CD14-positive monocyte (primary cell): Measurements from ENCODE around the gene UBD. TPM values are rescaled to one million over a fixed set of nuclear protein-coding genes. Genes with fewer than 3 reads are reported as not detected.
A peak's percentile ranks its signal among the peaks of the same experiment; 100 is the strongest.

ENCODE experiments used
- DNase-seq, 3 donors: peaks; one replicate each; pipeline ENCODE4 v3.0.0-alpha.2; 2011 to 2022
- H2AFZ ChIP-seq: 2 replicates; pipeline ENCODE4 v1.6.0; 2012; ENCODE audit warnings: mild to moderate bottlenecking, low read depth, low read length, inconsistent platforms; ENCODE audit not compliant: insufficient read depth, poor library complexity, severe bottlenecking
- H3K27ac ChIP-seq, 2 donors: 1 replicate in 1 of 2; 2 replicates in 1 of 2; pipeline ENCODE4 v1.5.1; 2012 to 2013; ENCODE audit warnings: low read length in 2 of 2, control low read depth in 1 of 2, inconsistent platforms in 1 of 2, low read depth in 1 of 2, mild to moderate bottlenecking in 1 of 2
- H3K27me3 ChIP-seq, 2 donors: one replicate each; pipeline versions ENCODE4 v1.6.0 to v1.6.1; 2011 to 2013; ENCODE audit warnings: low read length in 2 of 2; ENCODE audit not compliant: control insufficient read depth in 2 of 2, insufficient read depth in 2 of 2
- H3K36me3 ChIP-seq, 2 donors: replicated peaks in 1 of 2; 1 replicate in 1 of 2; 2 replicates in 1 of 2; pipeline versions ENCODE4 v1.5.1 to v1.6.1; 2012 to 2013; ENCODE audit warnings: low read length in 2 of 2, control low read depth in 1 of 2, inconsistent platforms in 1 of 2, mild to moderate bottlenecking in 1 of 2; ENCODE audit not compliant: insufficient read depth in 2 of 2, control insufficient read depth in 1 of 2
- H3K4me1 ChIP-seq, 2 donors: 1 replicate in 1 of 2; 2 replicates in 1 of 2; pipeline versions ENCODE4 v1.5.1 to v1.6.1; 2012 to 2013; ENCODE audit warnings: low read length in 2 of 2, control low read depth in 1 of 2, inconsistent platforms in 1 of 2, mild to moderate bottlenecking in 1 of 2, moderate library complexity in 1 of 2; ENCODE audit not compliant: insufficient read depth in 2 of 2, control insufficient read depth in 1 of 2
- H3K4me2 ChIP-seq: replicated peaks from 2 replicates; pipeline ENCODE3; 2012; ENCODE audit warnings: low read length, moderate library complexity, mild to moderate bottlenecking; ENCODE audit not compliant: poor library complexity, severe bottlenecking; ENCODE audit errors: extremely low read depth
- H3K4me3 ChIP-seq, 3 experiments: fragments of 200-600 bp in 1 of 3; sonication (generic) in 1 of 3; replicated peaks in 1 of 3; 1 replicate in 2 of 3; 2 replicates in 1 of 3; pipeline ENCODE4 v1.5.1; 2011 to 2013; ENCODE audit warnings: low read length in 3 of 3, mild to moderate bottlenecking in 3 of 3, control low read depth in 2 of 3, low read depth in 2 of 3, inconsistent platforms in 1 of 3, moderate library complexity in 1 of 3
- H3K79me2 ChIP-seq: 2 replicates; pipeline ENCODE4 v1.6.0; 2012; ENCODE audit warnings: mild to moderate bottlenecking, control low read depth, inconsistent platforms, low read length, moderate library complexity; ENCODE audit not compliant: insufficient read depth
- H3K9ac ChIP-seq: 2 replicates; pipeline ENCODE4 v1.6.0; 2017; ENCODE audit warnings: low read length, mild to moderate bottlenecking; ENCODE audit not compliant: insufficient read depth, poor library complexity, severe bottlenecking
- H3K9me3 ChIP-seq, 2 donors: replicated peaks in 1 of 2; 1 replicate in 1 of 2; 2 replicates in 1 of 2; pipeline versions ENCODE4 v1.5.1 to v1.6.1; 2012 to 2013; ENCODE audit warnings: low read length in 2 of 2, control low read depth in 1 of 2; ENCODE audit not compliant: control insufficient read depth in 1 of 2, insufficient read depth in 1 of 2
- H4K20me1 ChIP-seq: 2 replicates; pipeline ENCODE4 v1.6.0; 2012; ENCODE audit warnings: mild to moderate bottlenecking, low read length, control low read depth, moderate library complexity; ENCODE audit not compliant: insufficient read depth
- H3K27ac Mint-ChIP-seq, 7 donors: one replicate each; pipeline ENCODE4 v1.8.0; 2020; ENCODE audit warnings: mild to moderate bottlenecking in 7 of 7, mixed read lengths in 7 of 7, moderate library complexity in 6 of 7, inconsistent platforms in 2 of 7
- H3K27me3 Mint-ChIP-seq, 3 donors: one replicate each; pipeline ENCODE4 v1.8.0; 2021 to 2022; ENCODE audit warnings: low read depth in 3 of 3, mild to moderate bottlenecking in 3 of 3, mixed read lengths in 3 of 3, moderate library complexity in 3 of 3, inconsistent platforms in 1 of 3
- H3K36me3 Mint-ChIP-seq, 2 donors: one replicate each; pipeline ENCODE4 v1.8.0; 2020; ENCODE audit warnings: mixed read lengths in 2 of 2, inconsistent platforms in 1 of 2, mild to moderate bottlenecking in 1 of 2
- H3K4me1 Mint-ChIP-seq: one replicate; pipeline ENCODE4 v1.8.0; 2020; ENCODE audit warnings: mild to moderate bottlenecking, mixed read lengths
- H3K4me3 Mint-ChIP-seq, 2 donors: one replicate each; pipeline ENCODE4 v1.8.0; 2020; ENCODE audit warnings: mild to moderate bottlenecking in 2 of 2, mixed read lengths in 2 of 2, moderate library complexity in 1 of 2
- H3K9me3 Mint-ChIP-seq, 7 donors: one replicate each; pipeline ENCODE4 v1.8.0; 2020 to 2022; ENCODE audit warnings: mixed read lengths in 7 of 7, mild to moderate bottlenecking in 6 of 7, moderate library complexity in 6 of 7, inconsistent platforms in 2 of 7
- CTCF ChIP-seq: fragments of 200-600 bp; IDR thresholded peaks from one replicate; pipeline ENCODE4 v1.8.0; 2022; ENCODE audit warnings: antibody characterized with exemption, mild to moderate bottlenecking
- WGBS: methylation state at CpG from one replicate; pipeline ENCODE4 v1.1.5; 2013; ENCODE audit warnings: missing lambda C conversion rate; ENCODE audit not compliant: insufficient coverage; 5-methylcytosine and 5-hydroxymethylcytosine counted together
- intact Hi-C, 2 donors: fragments of 100-400 bp; cut with micrococcal nuclease; formaldehyde crosslinking; loops; one replicate each; pipeline versions ENCODE4 v1.15.0 to v1.15.1; 2023
- polyA plus RNA-seq, 3 donors: library from polyadenylated mRNA; depleted of rRNA in 1 of 3; unstranded in 2 of 3; stranded (reverse) in 1 of 3; fragments of 300-500 nt in 2 of 3; fragments of >200 nt in 1 of 3; fragmentation: Illumina TruSeq in 2 of 3; gene quantifications; 1 replicate in 2 of 3; 2 replicates in 1 of 3; pipeline ENCODE4 v1.2.3, GENCODE V29; 2012 to 2021

The UBD gene
- polyA plus RNA-seq, 3 donors = 0.15 TPM; not detected in 2

- no peaks in the 10 kb centered on the region for H3K36me3 ChIP-seq
- Mint-ChIP-seq H3K9me3 (no peaks in the 10 kb centered on the region), H3K36me3 (no peaks in the 10 kb centered on the region), H3K4me1 (no peaks in the 10 kb centered on the region), H3K4me3 (peak within 1 kb of the TSS in 1 of 2 donors; percentile 19), H3K27me3 (peaks cover 12 to 18% (median 12%) of the 10 kb centered on the region in 3 donors), H3K27ac (no peak within 1 kb of the TSS)
- H3K4me2 ChIP-seq = no peak within 1 kb of the TSS
- H3K79me2 ChIP-seq = no peaks in the 10 kb centered on the region
- H3K9me3 ChIP-seq = no peaks in the 10 kb centered on the region
- H3K4me1 ChIP-seq = no peaks in the 10 kb centered on the region
- H3K27me3 ChIP-seq = no peaks in the 10 kb centered on the region
- no peak for DNase-seq
- TF ChIP-seq CTCF = no peak
- intact Hi-C loops = loop anchor here in 1 of 2 donors (5.0 kb wide), 1 partner anchor 898 kb away; no protein-coding TSS in a partner anchor
- no peak within 1 kb of the TSS for H3K9ac ChIP-seq
- no peak within 1 kb of the TSS for H2AFZ ChIP-seq
- H3K4me3 ChIP-seq = no peak within 1 kb of the TSS
- H3K27ac ChIP-seq = no peak within 1 kb of the TSS
- H4K20me1 ChIP-seq = no peaks in the 10 kb centered on the region
These were observed 25.3 kb upstream of the UBD start, which contains the start of gene OR2H2 for GRCh38 chr6:29584821-29585220. Gene OR2H2 (plus strand): TSS chr6:29585121. CDS start chr6:29587945, 2,824 bp downstream.

GRCh38 chr6:29577544-29577943 is 18.0 kb upstream of the UBD start:
- H2AFZ ChIP-seq = no peak overlapping the region
- peaks cover 3 to 11% (median 7%) of the 10 kb centered on the region in 3 donors for H3K27me3 Mint-ChIP-seq
- no peak overlapping the region for H3K4me3 ChIP-seq
- H3K36me3 Mint-ChIP-seq = no peaks in the 10 kb centered on the region
- TF ChIP-seq CTCF = no peak
- no peaks in the 10 kb centered on the region for H4K20me1 ChIP-seq
- H3K9me3 Mint-ChIP-seq = peaks cover 0 to 3% (median 0%) of the 10 kb centered on the region in 7 donors
- H3K27me3 ChIP-seq = no peaks in the 10 kb centered on the region
- WGBS = 80% methylated on average over 6 of the region's 7 CpGs
- H3K4me3 Mint-ChIP-seq = no peak overlapping the region
- intact Hi-C loops = no loop called here
- no peak overlapping the region for H3K9ac ChIP-seq
- H3K27ac ChIP-seq = no peak overlapping the region
- no peaks in the 10 kb centered on the region for H3K79me2 ChIP-seq
- H3K9me3 ChIP-seq = no peaks in the 10 kb centered on the region
- H3K27ac Mint-ChIP-seq = no peak overlapping the region
- H3K4me1 ChIP-seq = no peaks in the 10 kb centered on the region
- DNase-seq = no peak
- H3K4me2 ChIP-seq = no peak overlapping the region
- no peaks in the 10 kb centered on the region for H3K36me3 ChIP-seq
- no peaks in the 10 kb centered on the region for H3K4me1 Mint-ChIP-seq
